Activated T-cell treated with anti-CD3 and anti-CD28 coated beads, Interleukin-2, amount 50 U/mL, for 24 hours (primary cell): ENCODE measurements around the gene SSH2.
"Not testable (repeated sequence)": the region's sequence is repeated elsewhere in the genome, so short reads cannot be mapped to it uniquely, and the experiment has no call there.

Source experiments
- DNase-seq: peaks from one replicate; pipeline ENCODE4 v3.0.0-alpha.2; 2020
- H3K27ac Mint-ChIP-seq: 2 replicates; pipeline ENCODE4 v1.8.0; 2020; ENCODE audit warnings: mild to moderate bottlenecking, mixed read lengths
- H3K27me3 Mint-ChIP-seq: 2 replicates; pipeline ENCODE4 v1.8.0; 2020; ENCODE audit warnings: mixed read lengths
- H3K36me3 Mint-ChIP-seq: 2 replicates; pipeline ENCODE4 v1.8.0; 2020; ENCODE audit warnings: low read depth, mixed read lengths
- H3K4me1 Mint-ChIP-seq: 2 replicates; pipeline ENCODE4 v1.8.0; 2020; ENCODE audit warnings: low read depth, mixed read lengths
- H3K4me3 Mint-ChIP-seq: 2 replicates; pipeline ENCODE4 v1.8.0; 2020; ENCODE audit warnings: mild to moderate bottlenecking, moderate library complexity, mixed read lengths
- H3K9me3 Mint-ChIP-seq: 2 replicates; pipeline ENCODE4 v1.8.0; 2020; ENCODE audit warnings: mixed read lengths

Gene SSH2

GRCh38 chr17:29807520-29808361, 122.3 kb downstream of the SSH2 start:
- Mint-ChIP-seq H3K27me3 (no peaks in the 10 kb centered on the region), H3K9me3 (no peaks in the 10 kb centered on the region), H3K4me1 (peaks cover 15% of the 10 kb centered on the region), H3K4me3 (no peak overlapping the region), H3K27ac (no peak overlapping the region), H3K36me3 (no peaks in the 10 kb centered on the region)
- DNase-seq = peak; percentile 65

- DNase-seq = no peak
- no peaks in the 10 kb centered on the region for H3K36me3 Mint-ChIP-seq
- no peaks in the 10 kb centered on the region for H3K27me3 Mint-ChIP-seq
- no peak overlapping the region for H3K27ac Mint-ChIP-seq
- H3K9me3 Mint-ChIP-seq = no peaks in the 10 kb centered on the region
- H3K4me3 Mint-ChIP-seq = no peak overlapping the region
- H3K4me1 Mint-ChIP-seq = no peaks in the 10 kb centered on the region
Observed at GRCh38 chr17:29802246-29802645, 127.8 kb downstream of the SSH2 start.

- Mint-ChIP-seq H3K9me3 (no peaks in the 10 kb centered on the region), H3K27ac (no peak overlapping the region), H3K27me3 (no peaks in the 10 kb centered on the region), H3K4me3 (no peak overlapping the region), H3K36me3 (no peaks in the 10 kb centered on the region), H3K4me1 (no peaks in the 10 kb centered on the region)
- DNase-seq = no peak
Observed at GRCh38 chr17:29800457-29800856, 129.6 kb downstream of the SSH2 start.

GRCh38 chr17:29796652-29797051, 133.4 kb downstream of the SSH2 start:
- peaks cover 3% of the 10 kb centered on the region for H3K36me3 Mint-ChIP-seq
- no peaks in the 10 kb centered on the region for H3K27me3 Mint-ChIP-seq
- no peaks in the 10 kb centered on the region for H3K4me1 Mint-ChIP-seq
- no peak for DNase-seq
- H3K9me3 Mint-ChIP-seq = no peaks in the 10 kb centered on the region
- H3K27ac Mint-ChIP-seq = no peak overlapping the region
- H3K4me3 Mint-ChIP-seq = no peak overlapping the region

GRCh38 chr17:29793501-29793900, 136.5 kb downstream of the SSH2 start:
- H3K27me3 Mint-ChIP-seq = no peaks in the 10 kb centered on the region
- DNase-seq = no peak
- H3K9me3 Mint-ChIP-seq = no peaks in the 10 kb centered on the region
- H3K27ac Mint-ChIP-seq = no peak overlapping the region
- H3K4me1 Mint-ChIP-seq = no peaks in the 10 kb centered on the region
- peaks cover 13% of the 10 kb centered on the region for H3K36me3 Mint-ChIP-seq
- no peak overlapping the region for H3K4me3 Mint-ChIP-seq

- peaks cover 13% of the 10 kb centered on the region for H3K36me3 Mint-ChIP-seq
- H3K9me3 Mint-ChIP-seq = no peaks in the 10 kb centered on the region
- H3K4me1 Mint-ChIP-seq = no peaks in the 10 kb centered on the region
- H3K27me3 Mint-ChIP-seq = no peaks in the 10 kb centered on the region
- no peak overlapping the region for H3K4me3 Mint-ChIP-seq
- DNase-seq = no peak
- H3K27ac Mint-ChIP-seq = no peak overlapping the region
Observed at GRCh38 chr17:29791336-29792080, 138.5 kb downstream of the SSH2 start.

GRCh38 chr17:29789196-29790170, 140.5 kb downstream of the SSH2 start:
- Mint-ChIP-seq H3K9me3 (no peaks in the 10 kb centered on the region), H3K4me3 (no peak overlapping the region), H3K4me1 (peaks cover 2% of the 10 kb centered on the region), H3K27ac (no peak overlapping the region), H3K27me3 (no peaks in the 10 kb centered on the region), H3K36me3 (peaks cover 13% of the 10 kb centered on the region)
- DNase-seq = no peak

- H3K27ac Mint-ChIP-seq = peak overlapping the region; percentile 22
- H3K36me3 Mint-ChIP-seq = peaks cover 14% of the 10 kb centered on the region
- no peaks in the 10 kb centered on the region for H3K9me3 Mint-ChIP-seq
- no peaks in the 10 kb centered on the region for H3K27me3 Mint-ChIP-seq
- DNase-seq = no peak
- H3K4me3 Mint-ChIP-seq = no peak overlapping the region
- H3K4me1 Mint-ChIP-seq = peaks cover 2% of the 10 kb centered on the region
Observed at GRCh38 chr17:29787995-29788394, 142.0 kb downstream of the SSH2 start.

- Mint-ChIP-seq H3K9me3 (no peaks in the 10 kb centered on the region), H3K4me1 (peaks cover 9% of the 10 kb centered on the region), H3K4me3 (no peak overlapping the region), H3K27ac (peak overlapping the region; percentile 67), H3K36me3 (peaks cover 2% of the 10 kb centered on the region), H3K27me3 (no peaks in the 10 kb centered on the region)
- no peak for DNase-seq
Observed at GRCh38 chr17:29782917-29783316, 147.1 kb downstream of the SSH2 start.

- DNase-seq, H3K4me1 Mint-ChIP-seq, H3K36me3 Mint-ChIP-seq, H3K4me3 Mint-ChIP-seq, H3K9me3 Mint-ChIP-seq, H3K27me3 Mint-ChIP-seq: not testable (repeated sequence)
- peak overlapping the region; percentile 33 for H3K27ac Mint-ChIP-seq
Observed at GRCh38 chr17:29779812-29780190, 150.2 kb downstream of the SSH2 start.

- H3K9me3 Mint-ChIP-seq = no peaks in the 10 kb centered on the region
- no peaks in the 10 kb centered on the region for H3K27me3 Mint-ChIP-seq
- H3K4me1 Mint-ChIP-seq = peaks cover 7% of the 10 kb centered on the region
- H3K36me3 Mint-ChIP-seq = peaks cover 8% of the 10 kb centered on the region
- peak; percentile 87 for DNase-seq
- H3K4me3 Mint-ChIP-seq = no peak overlapping the region
- peak overlapping the region; percentile 68 for H3K27ac Mint-ChIP-seq
Observed at GRCh38 chr17:29778956-29779811, 150.8 kb downstream of the SSH2 start.

GRCh38 chr17:29777663-29778062, 152.4 kb downstream of the SSH2 start:
- Mint-ChIP-seq H3K9me3 (no peaks in the 10 kb centered on the region), H3K4me1 (peaks cover 7% of the 10 kb centered on the region), H3K36me3 (peaks cover 6% of the 10 kb centered on the region), H3K4me3 (no peak overlapping the region), H3K27me3 (no peaks in the 10 kb centered on the region), H3K27ac (no peak overlapping the region)
- DNase-seq = no peak

GRCh38 chr17:29776026-29776425, 154.0 kb downstream of the SSH2 start:
- Mint-ChIP-seq H3K4me1 (peaks cover 7% of the 10 kb centered on the region), H3K4me3 (no peak overlapping the region), H3K27me3 (no peaks in the 10 kb centered on the region), H3K9me3 (no peaks in the 10 kb centered on the region), H3K27ac (no peak overlapping the region), H3K36me3 (peaks cover 6% of the 10 kb centered on the region)
- DNase-seq = no peak

- Mint-ChIP-seq H3K9me3 (no peaks in the 10 kb centered on the region), H3K27me3 (no peaks in the 10 kb centered on the region), H3K36me3 (peaks cover 6% of the 10 kb centered on the region), H3K4me3 (no peak overlapping the region), H3K27ac (no peak overlapping the region), H3K4me1 (no peaks in the 10 kb centered on the region)
- no peak for DNase-seq
Observed at GRCh38 chr17:29772981-29773380, 157.0 kb downstream of the SSH2 start.
